Measurements from ENCODE around the gene PCED1B.
"Not testable (repeated sequence)": the region's sequence is repeated elsewhere in the genome, so short reads cannot be mapped to it uniquely, and the experiment has no call there.

PCED1B gene

DNA sequence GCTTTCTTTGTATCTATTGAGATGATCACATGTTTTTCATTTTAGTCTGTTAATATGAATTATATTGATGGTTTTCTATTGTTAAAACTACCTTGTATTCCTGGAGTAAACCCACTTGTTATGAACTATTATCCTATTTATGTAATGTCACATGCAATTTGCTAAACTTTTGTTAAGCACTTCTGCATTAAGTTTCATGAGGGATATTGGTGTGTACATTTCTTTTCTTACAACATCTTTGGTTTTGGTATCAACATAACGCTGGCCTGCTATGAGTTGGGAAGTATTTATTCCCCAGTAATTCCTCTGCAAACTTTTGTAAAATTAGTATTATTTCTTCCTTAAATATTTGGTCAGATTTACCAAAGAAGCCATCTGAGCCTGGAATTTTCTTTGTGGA, 46.8 kb downstream of the PCED1B start:
- DNase-seq = no peak

GRCh38 chr12:47131011-47131410, 51.6 kb downstream of the PCED1B start:
- DNase-seq = no peak

- no peak for DNase-seq
These were observed 54.6 kb downstream of the PCED1B start for GRCh38 chr12:47134005-47134404.

GRCh38 chr12:47135578-47135977, 56.2 kb downstream of the PCED1B start:
- DNase-seq = no peak

DNA sequence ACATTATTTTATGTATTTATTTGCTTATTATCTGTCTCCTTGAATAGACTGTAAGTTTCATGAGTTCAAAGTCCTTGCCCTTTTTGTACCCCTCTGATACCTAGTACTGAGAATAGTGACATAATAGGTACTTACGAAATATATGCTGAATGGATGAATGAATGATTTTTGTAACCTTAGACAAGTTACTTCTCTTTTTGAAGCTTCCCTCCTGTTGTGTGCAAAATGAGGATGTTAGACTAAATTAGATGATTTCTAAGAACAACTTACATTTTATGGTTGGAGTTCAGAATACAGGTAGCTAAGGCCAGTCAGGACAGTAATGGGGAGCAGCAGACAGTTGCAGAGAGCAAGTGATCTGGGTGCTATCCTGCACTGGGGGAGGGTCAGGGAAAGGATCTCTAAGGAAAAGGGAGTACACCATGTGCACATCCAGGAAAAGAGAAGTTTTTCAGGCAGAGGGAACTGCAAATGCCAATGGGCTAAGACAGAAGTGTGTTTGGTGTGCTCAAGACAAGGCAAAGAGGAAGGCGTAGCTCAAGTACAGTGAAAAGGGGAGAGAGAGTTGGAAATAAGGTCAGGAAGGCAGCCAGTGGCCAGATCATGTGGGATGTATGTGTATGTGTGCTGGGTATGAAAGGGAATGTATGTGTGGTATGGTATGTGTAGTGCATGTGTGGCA, 59.7 kb downstream of the PCED1B start:
- peak; percentile 39 for DNase-seq

DNA sequence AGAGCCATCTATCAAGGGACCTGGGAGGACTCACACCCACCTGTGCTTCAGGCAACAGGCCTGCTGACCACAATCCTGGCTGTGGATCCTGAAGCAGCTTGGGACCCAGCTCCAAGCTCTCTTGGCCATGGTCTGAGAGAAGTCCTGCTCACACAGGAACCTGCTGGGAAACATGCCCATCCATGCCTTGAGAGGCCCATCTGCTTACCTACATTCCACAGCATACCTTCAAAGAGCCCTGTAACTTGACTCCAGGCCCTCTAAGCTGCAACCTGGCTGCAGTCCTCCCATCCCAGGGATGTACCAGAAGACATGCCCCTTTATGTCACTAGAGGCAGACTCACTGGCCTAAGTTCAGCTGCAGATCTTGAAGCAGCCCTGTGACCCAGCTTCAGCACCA, 62.0 kb downstream of the PCED1B start:
- no peak for DNase-seq

DNA sequence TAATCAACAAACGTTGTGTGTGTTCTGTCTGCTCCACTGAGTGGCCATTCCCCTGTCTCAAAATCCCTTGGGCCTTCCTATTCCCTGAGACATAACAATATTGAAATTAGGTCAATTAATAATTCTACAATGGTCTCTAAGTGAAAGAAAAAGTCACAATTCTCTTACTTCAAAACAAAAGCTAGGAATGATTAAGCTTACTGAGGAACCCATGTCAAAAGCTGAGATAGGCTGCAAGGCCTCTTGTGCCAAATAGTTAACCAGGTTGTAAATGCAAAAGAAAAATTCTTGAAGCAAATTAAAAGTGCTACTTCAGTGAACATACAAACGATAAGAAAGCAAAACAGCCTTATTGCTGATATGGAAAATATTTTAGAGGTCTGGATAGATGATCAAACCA, 65.3 kb downstream of the PCED1B start:
- no peak for DNase-seq

GRCh38 chr12:47145188-47145587, 65.8 kb downstream of the PCED1B start:
- no peak for DNase-seq

DNA sequence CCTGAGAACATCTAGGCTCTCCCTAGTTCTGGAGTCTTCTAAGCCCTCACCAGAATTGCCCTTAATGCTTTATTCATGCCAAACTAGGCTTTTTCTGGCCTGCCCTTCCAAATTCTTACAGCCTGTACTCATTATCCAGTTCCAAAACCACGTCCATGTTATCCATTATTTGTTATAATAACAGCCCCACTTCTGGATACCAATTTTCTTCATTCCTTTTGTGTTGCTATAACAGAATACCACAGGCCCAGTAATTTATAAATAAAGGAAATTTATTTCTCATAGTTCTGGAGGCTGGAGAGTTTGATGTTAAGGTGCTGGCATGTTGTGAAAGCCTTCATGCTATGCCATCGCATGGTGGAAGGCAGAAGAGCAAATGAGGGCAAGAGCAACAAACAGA, 68.3 kb downstream of the PCED1B start:
- DNase-seq = no peak

DNA sequence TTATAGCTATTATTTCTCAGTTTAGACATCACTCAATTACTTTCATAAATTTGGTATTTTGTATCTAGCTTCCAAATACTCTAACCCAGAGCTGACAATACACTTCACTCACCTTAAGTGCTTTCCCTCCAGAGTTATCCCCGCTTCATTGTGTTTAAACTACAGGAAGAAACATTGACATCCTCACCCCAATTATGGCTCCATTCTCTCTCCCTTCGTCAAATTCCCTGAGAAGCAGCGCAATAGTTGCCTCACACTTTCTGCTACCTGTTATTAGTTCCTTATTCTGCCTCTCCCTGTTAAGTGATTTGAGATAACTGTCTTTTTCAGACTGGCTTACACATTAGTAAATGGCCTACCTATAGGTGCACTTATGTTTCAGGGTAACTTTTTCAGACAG, 69.7 kb downstream of the PCED1B start:
- no peak for DNase-seq

DNA sequence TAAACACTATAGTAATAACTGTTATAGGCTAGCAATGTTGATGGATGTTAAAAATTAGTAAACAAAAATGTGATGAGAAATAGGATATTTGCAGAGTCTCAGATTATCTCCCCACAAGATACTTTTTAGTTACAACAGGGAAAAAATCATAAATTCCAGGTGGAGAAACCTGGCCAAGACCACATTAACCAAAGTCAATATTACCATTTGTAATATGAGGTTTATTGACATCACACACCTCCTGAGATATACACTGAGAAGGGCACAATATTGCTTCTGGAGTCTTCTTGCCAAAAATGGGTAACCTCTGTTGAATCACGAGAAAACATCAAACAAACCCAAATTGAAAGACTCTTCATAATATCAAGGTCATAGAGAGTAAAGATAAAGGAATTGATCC, 72.7 kb downstream of the PCED1B start:
- DNase-seq = no peak

- DNase-seq = no peak
These were observed 76.2 kb downstream of the PCED1B start for GRCh38 chr12:47155457-47156166.

DNA sequence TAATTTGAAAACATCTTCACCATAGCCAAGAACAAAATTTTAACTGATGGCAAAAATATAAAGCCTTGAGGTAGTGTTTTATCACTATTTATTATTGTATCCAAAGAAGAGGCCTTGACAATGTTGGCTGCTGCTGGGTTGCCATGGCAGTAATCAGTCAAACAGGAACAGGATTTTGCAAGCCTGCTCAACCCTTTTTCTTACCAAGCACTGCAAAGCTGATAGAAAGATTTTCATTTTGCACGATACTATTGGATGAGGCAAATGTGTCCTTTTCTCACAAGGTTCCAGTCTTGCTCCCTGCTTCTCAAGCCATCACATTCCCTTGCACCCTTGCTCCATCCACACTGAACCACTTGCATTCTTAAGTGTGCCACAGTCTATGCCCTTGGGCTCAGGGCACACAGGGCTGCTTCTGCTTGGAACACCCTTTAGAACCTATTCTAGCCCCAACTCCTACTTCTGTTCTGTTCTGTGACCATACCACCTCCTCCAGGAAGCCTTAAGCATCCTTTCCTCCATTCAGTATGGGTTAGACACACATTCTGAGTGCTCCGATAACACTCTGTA, 76.8 kb downstream of the PCED1B start:
- DNase-seq = no peak

DNA sequence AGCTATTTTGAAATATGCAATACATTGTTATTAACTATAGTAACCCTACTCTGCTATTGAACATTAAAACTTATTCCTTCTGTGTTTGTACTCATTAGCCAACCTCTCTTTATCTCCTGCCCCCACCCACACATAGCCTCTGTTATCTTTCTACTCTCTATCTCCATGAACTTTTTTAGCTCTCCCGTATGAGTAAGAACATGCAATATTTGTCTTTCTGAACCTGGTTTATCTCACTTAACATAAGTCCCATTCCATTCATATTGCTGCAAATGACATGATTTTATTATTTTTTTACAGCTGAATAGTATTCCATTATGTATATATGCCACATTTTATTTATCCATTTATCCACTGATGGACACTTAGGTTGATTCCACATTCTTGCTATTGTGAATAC, 79.4 kb downstream of the PCED1B start:
- no peak for DNase-seq

- no peak for DNase-seq
These were observed 79.9 kb downstream of the PCED1B start for GRCh38 chr12:47159348-47159747.

GRCh38 chr12:47160316-47161244, 81.2 kb downstream of the PCED1B start:
- DNase-seq = no peak

DNA sequence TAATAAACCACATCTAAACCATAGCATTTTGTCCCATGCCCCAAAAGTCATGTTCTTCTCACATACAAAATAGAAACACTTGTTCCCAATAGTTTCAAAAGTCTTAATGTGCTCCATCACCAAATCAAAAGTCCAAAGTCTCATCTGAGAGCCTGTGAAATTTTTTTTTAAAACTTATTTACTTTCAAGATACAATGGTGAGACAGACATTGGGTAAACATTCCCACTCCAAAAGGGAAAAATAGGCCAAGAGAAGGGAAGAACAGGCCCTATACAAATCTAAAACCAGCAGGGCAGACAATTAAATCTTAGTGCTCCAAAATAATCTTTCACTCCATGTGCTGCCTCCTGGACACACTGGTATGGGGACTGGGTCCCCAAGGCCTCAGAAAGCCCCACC, 84.7 kb downstream of the PCED1B start:
- DNase-seq = no peak

GRCh38 chr12:47164724-47165439, 85.5 kb downstream of the PCED1B start:
- no peak for DNase-seq

DNA sequence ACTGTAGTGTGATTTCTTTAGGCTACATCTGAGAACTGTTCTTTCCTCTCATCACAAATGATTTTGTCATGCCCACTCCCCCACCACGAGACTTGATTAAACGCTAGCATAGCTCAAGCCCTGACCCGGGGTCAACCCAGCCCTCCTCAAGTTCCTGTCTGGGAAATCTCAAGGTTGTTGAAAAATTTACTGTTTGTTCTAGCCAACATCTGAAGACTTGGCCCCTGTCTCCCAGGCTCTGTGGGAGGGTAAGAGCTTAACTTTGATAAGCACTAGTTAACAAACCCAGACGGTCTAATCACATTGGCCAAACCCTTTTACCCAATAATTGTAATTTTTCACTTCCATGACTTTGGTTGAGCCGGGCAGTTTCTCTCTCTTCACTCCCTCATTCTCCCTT, 86.5 kb downstream of the PCED1B start:
- DNase-seq = no peak

- DNase-seq = no peak
These were observed 86.9 kb downstream of the PCED1B start for GRCh38 chr12:47166365-47166764.

GRCh38 chr12:47170281-47170680, 90.9 kb downstream of the PCED1B start:
- not testable (repeated sequence) for DNase-seq

GRCh38 chr12:47178014-47178413, 98.6 kb downstream of the PCED1B start:
- no peak for DNase-seq
